ENCODE results near the gene OR10G7.

OR10G7 gene

GRCh38 chr11:124041254-124041653, at the start of gene OR10G7:
Gene OR10G7 (minus strand): TSS chr11:124041325. CDS start chr11:124039001, 2,324 bp downstream.
- DNase-seq = no peak

- no peak for DNase-seq
These were observed 45.1 kb upstream of the OR10G7 start for GRCh38 chr11:124085997-124086846.

GRCh38 chr11:124085583-124085982, 44.5 kb upstream of the OR10G7 start:
- no peak for DNase-seq

DNA sequence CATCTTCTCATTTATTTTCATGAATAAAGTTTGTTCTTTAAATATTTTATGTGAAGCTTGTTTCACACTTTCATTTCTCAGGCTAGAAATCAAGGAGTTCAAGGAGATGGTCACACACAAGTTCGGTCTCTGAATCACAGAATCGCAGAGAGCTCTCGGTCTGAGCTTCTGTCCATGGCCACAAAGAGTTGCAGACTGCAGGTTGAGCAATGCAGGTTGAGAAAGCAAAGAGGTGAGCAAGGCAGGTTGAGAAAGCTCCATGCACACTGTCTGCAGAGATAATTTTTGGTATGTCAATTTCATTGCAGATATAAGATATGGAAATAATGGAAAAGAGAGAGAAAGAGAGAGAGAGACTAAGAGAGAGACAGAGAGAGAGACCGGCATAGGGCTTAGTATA, 41.2 kb upstream of the OR10G7 start:
- no peak for DNase-seq

GRCh38 chr11:124081483-124081882, 40.4 kb upstream of the OR10G7 start:
- DNase-seq = no peak

GRCh38 chr11:124080327-124081001, 39.3 kb upstream of the OR10G7 start:
- no peak for DNase-seq

- DNase-seq = no peak
These were observed 38.7 kb upstream of the OR10G7 start for GRCh38 chr11:124079631-124080326.

DNA sequence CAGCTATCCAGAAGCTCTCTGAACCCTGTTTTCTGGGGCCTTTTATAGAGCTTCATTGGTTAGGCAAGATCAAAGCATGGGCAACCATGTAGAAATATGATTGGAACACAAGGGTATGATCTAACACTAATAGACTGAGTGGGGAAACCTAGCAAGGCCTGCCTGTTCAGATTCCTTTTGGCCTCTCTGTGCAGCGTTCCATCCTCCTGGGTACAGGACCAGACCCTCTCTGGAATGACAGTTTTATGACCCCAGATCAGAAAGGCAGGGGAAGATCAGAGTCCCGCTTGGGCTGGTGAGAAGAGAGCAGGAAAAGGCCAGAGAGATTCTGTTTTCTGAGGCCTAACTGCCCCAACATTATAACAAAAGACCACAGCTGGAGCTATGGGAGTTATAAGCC, 37.5 kb upstream of the OR10G7 start:
- no peak for DNase-seq

- DNase-seq = no peak
These were observed 36.1 kb upstream of the OR10G7 start for GRCh38 chr11:124077266-124077665.

GRCh38 chr11:124075841-124076651, 34.9 kb upstream of the OR10G7 start:
- DNase-seq = no peak

DNA sequence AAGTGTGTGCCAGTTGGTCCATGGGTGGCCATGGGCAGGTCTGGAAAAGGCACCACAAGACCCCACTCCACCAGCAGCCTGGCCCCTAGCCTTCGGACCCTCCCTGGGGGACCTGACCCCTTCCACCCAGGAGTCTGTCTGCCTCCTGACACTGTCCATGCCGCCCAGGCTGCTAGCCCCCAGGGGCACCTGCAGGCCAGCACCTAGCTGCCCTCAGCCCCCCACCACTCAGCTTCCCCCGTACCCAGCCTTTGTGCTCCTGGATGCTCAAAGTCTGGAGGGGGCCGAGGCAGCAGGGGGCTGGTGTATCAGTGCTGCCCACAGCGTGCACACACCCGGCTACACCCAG, 34.3 kb upstream of the OR10G7 start:
- DNase-seq = no peak

GRCh38 chr11:124074554-124074953, 33.4 kb upstream of the OR10G7 start:
- no peak for DNase-seq

- no peak for DNase-seq
These were observed 31.0 kb upstream of the OR10G7 start for GRCh38 chr11:124072147-124072546.

DNA sequence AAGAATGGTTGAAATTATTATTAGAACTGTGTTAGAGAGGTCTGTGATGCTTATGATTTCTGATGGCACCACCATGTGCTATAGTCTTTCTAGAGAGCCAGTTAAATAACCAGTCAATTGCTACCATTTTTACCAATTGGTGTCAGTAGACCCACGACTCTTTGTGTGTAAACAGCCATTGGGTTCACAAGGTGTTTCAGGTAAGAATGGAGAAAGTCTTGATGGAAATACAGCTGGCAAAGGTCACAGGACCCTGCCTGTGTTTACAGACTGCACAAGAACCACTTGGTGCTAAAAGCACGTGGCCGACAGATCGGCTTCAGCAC, 30.5 kb upstream of the OR10G7 start:
- DNase-seq = no peak

DNA sequence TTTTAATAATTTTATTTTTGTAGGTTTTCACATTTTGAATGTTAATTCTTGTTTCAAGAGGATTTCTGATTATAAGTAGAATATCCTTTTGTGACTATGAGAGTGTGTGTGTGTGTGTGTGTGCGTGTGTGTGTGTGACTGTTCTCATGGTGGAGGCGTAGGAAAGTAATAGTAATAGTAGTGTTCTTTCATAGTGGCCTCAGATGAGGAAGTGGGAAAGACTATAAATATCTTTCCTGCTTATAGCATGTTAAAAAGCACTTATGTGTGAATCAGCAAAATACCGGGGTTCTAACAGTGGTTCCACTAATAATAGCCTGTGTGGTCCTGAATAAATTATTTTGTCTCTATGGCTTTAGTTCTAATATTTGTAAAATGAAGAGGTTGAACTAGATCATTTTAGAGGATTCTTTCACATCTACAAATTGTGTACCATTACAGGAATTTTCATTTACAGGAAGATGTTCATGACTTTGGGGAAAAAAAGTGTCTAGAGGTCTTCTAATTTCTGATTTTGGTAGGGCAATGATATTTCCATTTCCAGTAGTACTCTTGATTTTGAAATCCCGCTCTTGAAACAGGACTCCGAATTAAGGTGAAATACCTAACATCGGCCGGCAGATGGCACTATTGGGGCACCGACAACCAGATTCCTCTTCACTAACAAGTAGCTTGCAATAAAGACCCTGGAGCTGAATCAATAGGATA, 29.9 kb upstream of the OR10G7 start:
- DNase-seq = peak; percentile 61

- peak; percentile 52 for DNase-seq
These were observed 28.6 kb upstream of the OR10G7 start for GRCh38 chr11:124069429-124070401.

GRCh38 chr11:124068601-124069110, 27.5 kb upstream of the OR10G7 start:
- no peak for DNase-seq

DNA sequence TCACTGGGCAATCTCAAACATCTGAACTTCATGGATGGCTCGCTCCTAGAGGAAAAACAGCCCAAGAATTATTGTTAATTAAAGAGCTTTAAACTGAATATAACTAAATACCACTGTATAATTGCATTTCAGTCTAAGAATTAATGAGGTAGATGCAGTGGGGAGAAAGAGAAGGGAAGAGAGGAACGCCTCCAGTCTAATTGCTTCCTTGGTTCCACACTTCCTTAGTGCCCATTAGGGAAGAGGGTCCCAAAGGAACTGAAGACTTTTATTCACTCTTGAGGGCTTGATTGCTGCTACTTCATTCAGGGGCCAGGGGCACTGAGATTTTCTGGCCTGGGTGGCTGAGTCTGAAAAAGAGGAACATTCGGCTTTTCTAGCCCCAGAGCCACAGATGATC, 11.8 kb upstream of the OR10G7 start:
- no peak for DNase-seq

DNA sequence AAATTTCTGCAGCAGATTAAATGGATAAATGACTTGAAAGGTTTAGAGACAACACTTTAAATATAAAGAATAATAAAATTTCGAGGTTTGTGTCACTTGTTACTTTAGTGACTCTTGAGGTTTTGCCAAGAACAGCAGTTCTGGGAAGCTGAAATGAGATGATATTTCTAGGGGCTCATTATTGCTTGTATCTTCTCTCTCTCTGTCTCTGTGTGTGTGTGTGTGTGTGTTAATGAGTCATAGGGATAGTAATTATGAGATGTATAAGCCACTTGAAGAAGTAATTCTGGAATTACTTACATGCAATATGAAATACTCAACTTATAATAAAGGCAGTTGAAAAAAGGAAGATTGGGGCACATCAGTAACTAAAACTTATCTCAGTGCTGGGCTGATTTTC, 9.6 kb upstream of the OR10G7 start:
- no peak for DNase-seq

DNA sequence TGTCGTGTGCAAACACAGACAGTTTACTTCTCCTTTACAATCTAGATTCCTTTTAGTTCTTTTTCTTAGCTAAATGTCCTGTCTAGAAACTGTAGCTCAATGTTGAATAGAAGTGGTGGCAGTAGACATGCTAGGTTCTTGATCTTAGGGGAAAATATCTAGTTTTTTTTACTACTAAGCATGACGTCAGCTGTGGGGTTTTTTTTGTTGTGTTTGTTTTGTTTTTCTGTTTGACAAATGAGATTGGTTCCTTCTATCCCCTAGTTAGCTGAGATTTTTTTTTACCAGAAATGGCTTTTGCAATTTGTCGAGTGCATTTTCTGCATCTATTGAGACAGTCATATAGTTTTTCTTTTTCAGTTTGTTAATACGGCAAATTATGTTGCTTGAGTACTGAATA, 2.3 kb upstream of the OR10G7 start:
- no peak for DNase-seq

DNA sequence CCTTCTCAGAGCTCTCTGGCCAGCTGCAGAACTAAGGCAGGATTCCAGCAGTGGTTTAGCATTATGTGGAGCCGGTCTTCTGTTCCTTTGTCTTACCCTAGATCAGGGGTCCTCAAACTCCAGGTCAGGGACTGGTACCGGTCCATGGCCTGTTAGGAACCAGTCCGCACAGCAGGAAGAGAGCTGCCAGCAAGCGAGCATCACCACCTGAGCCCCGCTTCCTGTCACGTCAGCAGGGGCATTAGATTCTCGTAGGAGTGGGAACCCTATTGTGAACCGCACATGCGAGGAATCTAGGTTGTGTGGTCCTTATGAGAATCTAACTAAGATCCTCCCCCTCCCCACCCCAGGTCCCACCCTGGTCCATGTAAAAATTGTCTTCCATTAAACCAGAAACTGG, 1.6 kb downstream of the OR10G7 start:
- no peak for DNase-seq
